K562 (cell line): ENCODE measurements around the gene CTDSP2. TPM values are rescaled to one million over a fixed set of nuclear protein-coding genes. Genes with fewer than 3 reads are reported as not detected.

Experiments used
- ATF7 ChIP-seq: fragments of 450-650 bp; IDR thresholded peaks from 2 replicates; pipeline ENCODE4 v1.7.1; 2014; ENCODE audit warnings: mild to moderate bottlenecking, moderate library complexity
- DNMT1 ChIP-seq: fragments of 450-650 bp; IDR thresholded peaks from 2 replicates; pipeline ENCODE4 v1.6.1; 2016; ENCODE audit warnings: antibody characterized with exemption, mild to moderate bottlenecking
- E2F4 ChIP-seq: sonication (generic); formaldehyde crosslinking; IDR thresholded peaks from 2 replicates; pipeline ENCODE4 v1.8.0; 2022; ENCODE audit warnings: mild to moderate bottlenecking, low read depth, missing genetic modification reagents
- E2F5 ChIP-seq: sonication (generic); formaldehyde crosslinking; IDR thresholded peaks from 2 replicates; pipeline ENCODE4 v1.8.0; 2022; ENCODE audit warnings: mild to moderate bottlenecking, missing genetic modification reagents
- ELF2 ChIP-seq: fragments of 250-450 bp; sonication (Bioruptor Pico); IDR thresholded peaks from 2 replicates; pipeline ENCODE4 v1.5.0; 2021; ENCODE audit warnings: mild to moderate bottlenecking
- ERF ChIP-seq: fragments of 450-650 bp; formaldehyde crosslinking; IDR thresholded peaks from 2 replicates; pipeline ENCODE4 v1.4.0; 2020; ENCODE audit warnings: mild to moderate bottlenecking, mixed read lengths
- ETV6 ChIP-seq, 3 experiments: fragments of 150-350 bp in 1 of 3; sonication (generic) in 1 of 3; formaldehyde crosslinking in 1 of 3; IDR thresholded peaks; 2 replicates each; pipeline versions ENCODE4 v1.6.1 to v1.8.0; 2014 to 2022; ENCODE audit warnings: borderline replicate concordance in 2 of 3, low read depth in 2 of 3, antibody characterized with exemption in 1 of 3, low read length in 1 of 3, mild to moderate bottlenecking in 1 of 3, missing genetic modification reagents in 1 of 3
- HLTF ChIP-seq: fragments of 450-650 bp; IDR thresholded peaks from 2 replicates; pipeline ENCODE4 v1.6.1; 2016
- MAFK ChIP-seq: IDR thresholded peaks from 2 replicates; pipeline ENCODE4 v1.6.1; 2011; ENCODE audit warnings: low read length, improper control_type of control experiment
- MAX ChIP-seq: sonication (generic); formaldehyde crosslinking; IDR thresholded peaks from 2 replicates; pipeline ENCODE4 v1.9.0; 2022; ENCODE audit warnings: mild to moderate bottlenecking, missing genetic modification reagents
- MXD1 ChIP-seq: fragments of 250-450 bp; sonication (Bioruptor Pico); IDR thresholded peaks from 2 replicates; pipeline ENCODE4 v1.8.0; 2021; ENCODE audit warnings: borderline replicate concordance, mild to moderate bottlenecking, moderate library complexity; ENCODE audit not compliant: poor library complexity, severe bottlenecking
- NR2C1 ChIP-seq, 2 experiments: fragments of 450-650 bp; IDR thresholded peaks; 2 replicates each; pipeline ENCODE4 v1.6.1; 2017; ENCODE audit warnings: mild to moderate bottlenecking in 2 of 2, antibody characterized with exemption in 1 of 2, inconsistent platforms in 1 of 2, missing compliant biosample characterization in 1 of 2, missing genetic modification characterization in 1 of 2
- POLR2G ChIP-seq: fragments of 200-400 bp; formaldehyde crosslinking; IDR thresholded peaks from 2 replicates; pipeline ENCODE4 v1.6.1; 2017; ENCODE audit warnings: low read depth, mild to moderate bottlenecking, antibody characterized with exemption, low read length, moderate library complexity
- SAFB2 ChIP-seq: fragments of 200-400 bp; formaldehyde crosslinking; IDR thresholded peaks from 2 replicates; pipeline ENCODE4 v1.6.1; 2018; ENCODE audit warnings: borderline replicate concordance, low read length, low read depth, moderate library complexity; ENCODE audit not compliant: severe bottlenecking
- ZBTB2 ChIP-seq: fragments of 450-650 bp; IDR thresholded peaks from 2 replicates; pipeline ENCODE4 v1.6.1; 2016; ENCODE audit warnings: antibody characterized with exemption
- ZKSCAN3 ChIP-seq: fragments of 250-450 bp; sonication (Bioruptor Pico); IDR thresholded peaks from 2 replicates; pipeline ENCODE4 v1.4.0; 2020
- ZNF639 ChIP-seq, 2 experiments: fragments of 200-800 bp in 1 of 2; sonication (Bioruptor generic) in 1 of 2; sonication (generic) in 1 of 2; formaldehyde crosslinking in 1 of 2; IDR thresholded peaks in 1 of 2; conservative IDR thresholded peaks in 1 of 2; 2 replicates each; pipeline versions ENCODE4 v1.5.0 to v1.6.1; 2016 to 2020; ENCODE audit warnings: missing compliant biosample characterization in 1 of 2, missing genetic modification characterization in 1 of 2, missing genetic modification reagents in 1 of 2
- ZNF644 ChIP-seq: fragments of 200-800 bp; sonication (Bioruptor generic); IDR thresholded peaks from 2 replicates; pipeline ENCODE4 v1.6.1; 2016; ENCODE audit warnings: low read depth, missing genetic modification characterization, missing compliant biosample characterization
- polyA plus RNA-seq, 8 experiments: library from polyadenylated mRNA; depleted of rRNA in 4 of 8; stranded (reverse) in 5 of 8; unstranded in 3 of 8; fragments of >200 nt; fragmentation: Nextera tagmentation in 2 of 8; fragmentation: Illumina TruSeq in 1 of 8; extraction: Ambion mirVana in 2 of 8; extraction: Trizol in 1 of 8; gene quantifications; 2 replicates each; pipeline versions ENCODE4 v1.2.1 to v1.2.3, GENCODE V29; 2011 to 2014; ENCODE audit warnings: inconsistent platforms in 1 of 8, missing spikeins in 1 of 8
- total RNA-seq, 7 experiments: library from RNA; depleted of rRNA in 6 of 7; stranded (reverse); fragments of >200 nt in 6 of 7; fragmentation: Illumina TruSeq in 2 of 7; extraction: Trizol in 2 of 7; gene quantifications; 2 replicates each; pipeline versions ENCODE4 v1.2.1 to v1.2.3, GENCODE V29; 2011 to 2021; ENCODE audit warnings: low replicate concordance in 1 of 7

The CTDSP2 gene
- total and polyA plus RNA-seq, 9 of the 15 experiments (the other 6 are each of a cell fraction or from before 2014, with no cell fraction given): 20.4 to 108 (median 47.7) TPM

GRCh38 chr12:57782608-57783465 is 63.7 kb downstream of the CTDSP2 start, which contains the start of gene TSFM (continued):
- peak; percentile 29; the same call in 1 of the 2 replicates for TF ChIP-seq E2F4 (CRISPR knock-in tag)
- no peak for TF ChIP-seq ZNF644
- peak; percentile 84 for TF ChIP-seq E2F5 (CRISPR knock-in tag)
- peak; percentile 90 for TF ChIP-seq ATF7
- peak; percentile 75; the same call in 1 of the 2 replicates for TF ChIP-seq ZBTB2
- peak; percentile 55; the same call in 1 of the 2 replicates for TF ChIP-seq ELF2 (CRISPR knock-in tag)
- TF ChIP-seq POLR2G: peak; percentile 96
- 0 out of 4 replicates have a peak, but pooled peaks of 1 of the 2 experiments have one; percentile 19 for TF ChIP-seq ETV6 (IDR thresholded peaks at IDR 0.05; ENCODE audit: borderline replicate concordance in 1 of 2, low read depth in 2 of 2, low read length in 1 of 2)
- TF ChIP-seq ETV6 (CRISPR knock-in tag; IDR thresholded peaks at IDR 0.05; ENCODE audit: borderline replicate concordance): no peak
- TF ChIP-seq NR2C1 (IDR thresholded peaks at IDR 0.05): peak; percentile 52; the same call in 1 of the 2 replicates
- TF ChIP-seq NR2C1 (tag; IDR thresholded peaks at IDR 0.05): peak; percentile 66
- peak; percentile 31 for TF ChIP-seq MXD1 (CRISPR knock-in tag)
- TF ChIP-seq MAFK: peak; percentile 2; the same call in 1 of the 2 replicates
- TF ChIP-seq DNMT1: peak; percentile 76; the same call in 1 of the 2 replicates
- 0 out of 2 replicates have a peak, but pooled peaks have one; percentile 71 for TF ChIP-seq HLTF
- TF ChIP-seq SAFB2: no peak
- peak; percentile 86 for TF ChIP-seq MAX
- no peak for TF ChIP-seq ZKSCAN3 (CRISPR knock-in tag)
- 0 out of 2 replicates have a peak, but pooled peaks have one; percentile 48 for TF ChIP-seq ERF (CRISPR knock-in tag)
- peak in 1 of 2 experiments; percentile 91; a peak in 2 of 4 replicates for TF ChIP-seq ZNF639 (CRISPR knock-in tag; conservative IDR thresholded peaks at IDR 0.05 in 1 of 2, IDR thresholded peaks at IDR 0.05 in 1 of 2)
